Putamen (tissue), 1 donor: Measurements from ENCODE around the gene CYP24A1.

Experiments
- DNase-seq: peaks from one replicate; pipeline ENCODE4 v3.0.0-alpha.2; 2016; ENCODE audit warnings: low spot score

Gene CYP24A1

DNA sequence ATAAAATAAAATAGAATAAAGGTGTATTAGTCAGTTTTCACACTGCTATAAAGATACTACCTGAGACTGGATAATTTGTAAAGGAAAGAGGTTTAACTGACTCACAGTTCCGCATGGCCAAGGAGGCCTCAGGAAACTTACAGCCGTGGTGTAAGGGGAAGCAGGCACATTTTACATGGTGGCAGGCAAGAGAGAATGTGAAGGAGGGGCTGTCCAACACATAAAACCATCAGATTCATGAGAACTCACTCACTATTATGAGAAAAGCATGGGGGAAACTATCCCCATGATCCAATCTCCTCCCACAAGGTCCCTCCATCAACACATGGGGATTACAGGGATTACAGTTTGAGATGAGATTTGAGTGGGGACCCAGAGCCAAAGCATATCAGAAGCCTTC is 62.3 kb downstream of the CYP24A1 start:
- DNase-seq: no peak

DNA sequence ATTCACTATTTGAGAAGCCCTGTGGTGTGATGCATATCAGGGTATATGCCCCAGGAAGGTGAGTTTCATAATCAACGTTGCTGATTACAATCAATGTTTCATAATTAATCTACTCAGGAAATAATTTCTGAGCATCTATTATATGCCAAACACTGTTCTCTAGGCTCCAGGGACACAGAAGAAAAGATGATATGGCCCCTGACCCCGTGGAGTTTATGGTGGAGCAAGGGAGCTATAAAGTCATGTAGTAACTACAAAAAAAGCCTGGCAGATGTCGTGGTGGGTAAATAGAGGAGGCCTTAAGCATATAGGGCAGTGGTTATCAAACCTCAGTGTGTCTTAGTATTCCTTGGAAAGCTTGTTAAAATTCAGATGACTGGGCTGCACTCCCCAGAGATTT is 63.3 kb downstream of the CYP24A1 start:
- no peak for DNase-seq

DNA sequence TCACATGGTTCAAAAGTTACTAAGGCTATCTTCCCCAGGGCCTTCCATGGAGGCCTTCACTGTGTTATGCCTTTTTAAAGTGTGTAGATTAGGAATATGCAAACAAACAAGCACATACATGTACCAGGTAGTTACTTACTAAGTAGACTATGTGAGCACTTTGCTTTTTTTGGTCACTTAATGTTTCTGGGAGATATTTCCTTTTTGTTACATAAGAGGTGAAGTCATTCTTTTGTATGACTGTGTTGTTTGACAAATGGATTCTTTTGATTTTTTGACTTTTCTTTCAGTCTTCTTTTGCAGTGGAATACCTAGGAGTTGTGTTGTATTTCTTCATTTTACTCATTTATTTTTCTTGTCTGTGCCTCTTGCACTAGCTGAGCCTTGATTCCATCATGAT is 63.7 kb downstream of the CYP24A1 start:
- DNase-seq: no peak

DNA sequence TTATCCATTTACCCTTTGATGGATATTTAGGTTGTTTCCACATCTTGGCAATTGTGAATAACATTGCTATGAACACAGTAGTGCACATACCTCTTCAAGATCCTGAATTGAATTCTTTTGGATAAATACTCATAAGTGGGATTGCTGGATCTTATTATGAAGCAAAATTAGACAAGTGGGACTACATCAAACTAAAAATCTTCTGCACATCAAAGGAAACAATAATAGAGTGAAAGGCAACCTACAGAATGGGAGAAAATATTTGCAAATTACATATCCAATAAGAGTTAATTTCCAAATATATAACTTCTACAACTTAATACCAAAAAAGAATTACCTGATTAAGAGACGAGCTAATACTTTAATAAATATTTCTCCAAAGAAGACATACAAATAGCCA is 65.0 kb downstream of the CYP24A1 start:
- DNase-seq: no peak

DNA sequence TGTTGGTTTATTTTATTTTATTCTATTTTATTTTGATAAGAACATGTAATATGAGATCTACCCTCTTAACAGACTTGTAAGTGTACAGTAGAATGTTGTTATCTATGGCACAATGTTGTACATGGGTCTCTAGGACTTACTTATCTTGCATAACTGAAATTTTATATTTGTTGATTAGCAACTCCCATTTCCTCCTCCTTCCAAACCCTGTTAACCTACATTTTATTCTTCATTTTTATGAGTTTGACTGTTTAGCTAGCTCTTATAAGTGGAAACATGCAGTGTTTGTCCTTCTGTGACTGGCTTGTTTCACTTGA is 65.5 kb downstream of the CYP24A1 start:
- DNase-seq: no peak

DNA sequence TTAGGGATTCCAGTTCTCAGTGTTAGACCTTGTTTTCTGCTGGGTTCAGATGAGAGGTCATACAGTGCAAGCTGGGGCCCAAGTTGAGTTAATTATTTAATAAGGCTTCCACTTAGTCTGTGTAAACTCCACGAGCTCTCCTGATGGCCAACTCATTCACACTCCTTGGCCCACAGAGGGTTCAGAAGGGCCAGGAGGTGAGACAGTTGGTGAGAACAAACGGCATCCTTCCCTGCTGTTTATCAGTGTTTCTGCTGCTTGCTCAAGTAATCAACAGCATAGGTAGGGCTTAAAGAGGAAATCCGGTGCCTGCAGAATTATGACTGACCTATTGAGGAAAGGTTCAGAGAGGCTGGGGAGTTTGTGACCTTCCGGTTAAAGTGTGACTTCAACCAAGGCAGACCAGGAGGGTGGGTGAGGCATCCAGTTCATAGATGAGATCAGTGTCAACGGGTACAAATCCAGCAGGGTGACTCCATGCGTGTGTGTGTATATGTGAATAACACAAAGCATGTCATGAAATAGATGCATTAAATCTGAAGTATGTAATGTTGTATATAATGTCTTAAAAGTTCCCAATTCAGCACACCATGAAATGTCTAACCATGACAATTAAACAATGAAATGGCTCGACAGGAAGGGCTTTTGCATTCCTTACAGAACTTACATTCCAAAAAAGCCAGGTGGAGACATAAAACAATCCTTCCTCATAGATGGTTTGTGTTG is 66.0 kb downstream of the CYP24A1 start:
- DNase-seq: no peak

DNA sequence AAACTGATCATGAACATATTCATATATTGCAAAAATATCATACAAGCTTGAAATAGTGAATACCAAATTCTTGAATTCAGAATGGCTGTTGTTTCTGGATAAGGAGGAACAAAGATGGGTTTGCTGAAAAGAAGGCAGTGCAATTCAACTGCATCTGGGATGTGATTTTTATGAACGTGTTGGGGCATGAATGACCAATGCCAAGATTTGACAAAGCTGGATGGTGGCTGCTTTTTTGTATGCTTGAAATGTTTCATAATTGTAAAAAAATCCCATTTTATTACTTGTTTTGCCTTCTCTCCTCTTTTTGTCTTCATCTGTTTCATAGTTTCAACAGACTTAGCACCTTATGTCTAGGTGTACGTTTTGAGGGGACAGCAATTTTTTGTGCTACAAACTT is 66.6 kb downstream of the CYP24A1 start:
- DNase-seq: no peak

DNA sequence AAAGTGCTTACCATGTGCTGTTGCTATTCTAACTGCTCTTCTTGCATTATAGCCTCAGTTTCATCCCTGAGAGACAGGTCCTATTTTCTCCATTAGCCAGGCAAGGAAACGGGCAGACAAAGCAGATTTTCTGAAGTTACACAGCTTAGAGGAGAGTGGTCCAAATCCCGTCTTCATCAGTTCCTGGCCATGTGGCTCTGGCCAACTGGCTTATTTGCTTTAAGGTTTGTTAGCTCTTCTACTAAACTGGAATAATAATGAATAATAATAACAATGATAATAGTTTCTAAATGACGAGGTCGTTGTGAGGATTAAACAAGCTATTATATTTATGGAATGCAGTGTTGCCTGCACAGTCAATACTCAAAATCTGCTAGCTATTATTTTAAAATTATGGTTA is 67.6 kb downstream of the CYP24A1 start:
- DNase-seq: no peak

DNA sequence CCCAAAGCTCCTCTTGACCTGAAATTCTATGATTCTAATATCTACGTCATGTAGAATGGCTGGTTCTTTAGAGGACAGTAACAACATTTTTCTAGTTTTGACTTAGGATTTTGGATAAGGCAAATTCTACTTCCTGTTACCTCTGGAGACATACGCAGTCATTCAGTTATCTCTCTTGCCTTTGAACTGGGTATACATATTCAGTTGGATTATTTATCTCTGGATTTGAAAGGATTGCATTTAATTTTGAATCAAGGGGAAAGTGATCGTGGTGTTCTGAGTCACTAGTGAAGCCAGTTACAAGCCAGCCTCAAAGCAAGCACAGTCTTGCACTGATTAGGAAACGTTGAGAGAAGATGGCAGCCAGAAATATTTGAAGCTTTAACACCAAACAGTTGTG is 68.1 kb downstream of the CYP24A1 start:
- no peak for DNase-seq

DNA sequence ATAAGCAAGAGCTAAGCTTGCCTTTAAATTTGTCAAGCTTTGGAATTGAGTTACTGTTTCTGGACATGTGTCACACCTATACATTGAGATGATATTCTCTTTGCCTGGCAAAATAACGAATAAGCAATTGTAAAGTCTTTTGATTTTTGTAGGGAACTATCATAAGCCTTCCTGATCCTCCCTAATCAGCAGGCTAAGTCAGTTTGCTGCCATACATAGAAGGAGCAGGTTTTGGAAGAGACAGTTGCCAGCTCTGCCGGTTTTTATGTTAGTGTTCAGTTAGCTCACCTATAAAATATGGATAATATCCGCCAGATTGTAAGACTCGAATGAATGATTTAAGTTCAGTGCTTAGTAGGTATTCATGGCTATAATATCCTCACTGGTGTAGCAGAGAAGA is 69.0 kb downstream of the CYP24A1 start:
- no peak for DNase-seq

DNA sequence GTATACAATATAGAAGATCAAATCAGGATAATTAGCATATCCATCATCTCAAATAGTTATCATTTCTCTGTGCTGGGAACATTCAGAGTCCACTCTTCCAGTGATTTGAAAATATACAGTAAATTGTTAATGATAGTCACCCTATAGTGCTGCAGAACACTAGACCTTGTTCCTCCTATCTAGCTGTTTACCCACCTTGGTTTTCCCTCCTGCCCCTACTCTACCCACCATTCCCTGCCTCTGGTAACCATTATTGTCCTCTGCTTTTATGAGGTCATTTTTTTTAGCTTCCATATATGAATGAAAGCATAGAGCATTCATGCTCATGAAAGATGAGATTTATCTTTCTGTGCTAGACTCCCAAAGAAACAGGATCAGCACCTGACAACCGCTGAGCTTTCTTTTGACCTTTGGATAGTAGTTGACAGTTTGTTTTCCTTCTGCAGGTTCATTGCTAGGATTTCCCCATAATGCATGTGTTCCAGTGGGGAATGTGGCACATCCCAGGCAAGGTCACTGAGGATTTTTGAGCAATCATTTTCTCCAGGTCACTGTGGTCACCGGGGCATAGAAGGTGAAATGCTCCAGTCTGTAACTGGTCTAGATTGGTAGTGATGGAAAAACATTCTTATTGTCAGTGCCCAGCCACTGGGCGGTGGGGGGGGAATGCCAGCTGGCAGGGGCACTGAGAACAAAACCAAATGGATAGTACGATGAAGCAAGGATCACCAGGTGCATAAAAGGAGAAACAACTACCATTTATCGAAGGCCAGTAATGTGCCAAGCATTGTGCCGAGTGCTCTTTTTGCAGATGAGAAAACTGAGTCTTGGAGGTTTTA is 69.8 kb downstream of the CYP24A1 start:
- no peak for DNase-seq
